Measurements from ENCODE around the gene MITF.
A peak's percentile ranks its signal among the peaks of the same experiment; 100 is the strongest.

Gene MITF

DNA sequence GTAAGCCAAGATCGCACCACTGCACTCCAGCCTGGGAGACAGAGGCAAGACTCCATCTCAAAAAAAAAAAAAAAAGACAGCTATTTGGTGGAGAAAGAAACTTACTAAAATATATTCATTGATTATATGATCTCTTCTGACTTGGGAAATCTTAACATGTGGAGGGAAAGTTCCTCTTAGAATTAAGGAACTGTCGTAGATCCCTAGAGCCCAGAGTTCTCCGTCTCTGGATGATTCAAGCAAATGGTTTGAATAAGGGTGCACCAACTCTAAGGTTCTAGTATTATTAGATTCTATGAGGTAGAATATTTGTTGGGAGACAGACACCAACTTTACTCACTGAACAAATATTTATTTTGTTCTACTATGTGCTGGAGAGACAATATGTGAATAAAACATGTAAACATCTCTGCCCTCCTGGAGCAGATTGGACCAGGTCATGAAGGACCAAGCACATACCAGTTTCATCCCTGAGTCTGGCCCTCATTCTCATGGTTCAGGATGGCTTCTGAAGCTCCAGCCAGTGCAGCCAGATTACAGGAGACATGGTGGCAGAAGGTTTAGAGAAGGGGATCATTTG, 129.7 kb downstream of the MITF start:
- DNase-seq: no peak

DNA sequence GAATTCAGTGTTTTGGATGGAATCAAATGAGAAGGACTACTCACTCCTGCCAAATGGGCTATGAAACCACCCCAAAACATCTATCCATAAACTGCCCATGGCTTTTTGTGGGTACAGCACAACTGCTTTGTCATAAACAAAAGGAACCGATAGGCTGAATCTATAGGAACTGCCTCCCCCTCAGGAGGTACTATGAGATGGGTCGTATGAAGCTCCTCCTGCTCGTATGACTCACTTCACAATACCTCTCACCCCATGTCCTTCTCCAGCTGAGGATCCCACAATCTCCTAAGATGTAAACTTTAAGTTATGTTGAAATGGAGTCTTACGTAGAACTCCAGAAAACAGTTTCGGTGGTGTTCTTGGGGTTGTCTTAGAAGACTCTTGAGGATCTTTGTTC, 130.4 kb downstream of the MITF start:
- no peak for DNase-seq

GRCh38 chr3:69871251-69871650, 132.0 kb downstream of the MITF start:
- DNase-seq: no peak

- DNase-seq: no peak
Observed at GRCh38 chr3:69871868-69872267, 132.6 kb downstream of the MITF start.

DNA sequence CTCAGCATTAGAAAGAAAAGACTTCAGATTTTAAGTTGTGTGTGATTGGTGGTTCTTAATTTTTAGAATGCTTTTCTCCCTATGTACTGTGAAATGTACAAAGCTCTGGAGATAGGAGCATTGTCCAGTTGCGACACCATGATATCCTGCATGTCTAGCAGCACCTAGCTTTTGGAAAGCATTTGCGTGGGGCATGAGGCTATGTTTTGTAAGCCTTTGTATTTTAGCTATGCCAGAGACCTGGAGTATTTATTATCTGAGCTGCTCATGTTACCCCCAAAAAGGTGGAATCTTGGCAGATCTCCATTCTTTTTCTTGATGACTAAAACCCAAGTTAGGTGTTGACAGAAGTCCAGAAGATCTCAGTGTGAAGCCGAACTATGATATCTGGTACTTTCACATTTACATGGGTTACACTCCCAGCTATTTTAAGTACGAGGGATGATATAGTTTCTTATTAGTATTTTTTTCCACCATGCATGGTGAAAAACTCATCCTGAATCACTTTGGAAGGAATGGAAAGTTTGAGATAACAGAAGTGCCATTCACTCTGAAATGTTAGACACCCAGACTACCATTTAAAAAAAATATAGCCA, 133.6 kb downstream of the MITF start:
- DNase-seq: no peak

GRCh38 chr3:69876073-69876472, 136.8 kb downstream of the MITF start:
- DNase-seq: no peak

GRCh38 chr3:69878254-69878653, 139.0 kb downstream of the MITF start:
- no peak for DNase-seq

DNA sequence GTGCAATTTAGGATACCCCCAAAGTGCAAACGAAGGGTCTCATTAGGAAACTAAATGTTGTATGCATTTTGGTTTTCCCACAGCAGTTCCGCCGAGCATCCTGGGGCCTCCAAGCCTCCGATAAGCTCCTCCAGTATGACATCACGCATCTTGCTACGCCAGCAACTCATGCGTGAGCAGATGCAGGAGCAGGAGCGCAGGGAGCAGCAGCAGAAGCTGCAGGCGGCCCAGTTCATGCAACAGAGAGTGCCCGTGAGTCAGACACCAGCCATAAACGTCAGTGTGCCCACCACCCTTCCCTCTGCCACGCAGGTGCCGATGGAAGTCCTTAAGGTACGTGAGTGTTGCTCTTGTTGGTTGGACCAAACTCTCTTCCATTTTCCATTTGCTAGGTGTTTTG, 139.8 kb downstream of the MITF start:
- DNase-seq: peak in 2 of 58 donors; percentile 1 to 5

DNA sequence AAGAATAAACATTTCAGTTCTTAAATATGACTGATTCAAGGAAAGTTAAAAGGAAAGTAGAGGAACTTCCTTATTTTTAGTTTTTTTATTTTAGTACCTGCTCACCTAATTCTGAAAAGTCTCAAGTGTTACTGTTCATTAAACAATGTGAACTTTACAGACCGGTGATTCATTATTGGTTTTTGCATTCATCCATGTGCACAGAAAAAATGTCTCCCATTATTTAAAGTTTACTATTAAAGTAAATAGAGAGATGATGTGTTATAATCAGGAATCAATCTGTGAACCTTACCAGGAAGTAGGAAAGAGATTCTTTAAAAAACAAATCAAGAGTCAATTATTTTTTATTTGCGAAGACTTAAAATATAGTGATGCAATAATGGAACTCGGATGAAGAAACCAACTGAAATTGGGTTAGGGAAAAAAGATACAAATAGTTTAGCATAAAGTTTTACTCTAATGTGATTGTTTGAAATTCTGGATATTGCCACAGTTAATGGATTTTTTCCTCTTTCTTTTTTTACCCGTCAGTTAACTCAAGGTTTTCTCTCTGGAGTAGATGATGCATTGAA, 140.9 kb downstream of the MITF start:
- DNase-seq: no peak

- no peak for DNase-seq
Observed at GRCh38 chr3:69881051-69881450, 141.8 kb downstream of the MITF start.

GRCh38 chr3:69881756-69882428, 142.6 kb downstream of the MITF start:
- no peak for DNase-seq

DNA sequence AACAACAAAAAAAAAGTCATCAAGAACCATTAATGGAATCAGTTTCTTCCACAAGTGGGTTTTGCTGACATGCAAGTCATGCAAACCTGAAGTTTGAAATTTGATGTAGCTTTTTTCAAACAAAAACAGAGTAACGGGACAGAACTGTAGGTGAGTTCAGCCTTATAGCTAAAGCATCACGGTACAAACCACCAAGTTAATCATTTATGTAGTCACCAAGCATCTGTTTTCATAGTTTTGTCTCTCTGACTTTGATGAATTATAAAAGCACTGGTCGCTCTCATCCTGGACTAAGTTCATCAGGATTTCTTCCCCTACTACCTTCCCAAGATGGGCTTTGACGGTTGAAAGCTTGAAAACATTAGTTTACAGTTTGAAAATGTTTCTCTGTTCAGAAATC, 143.3 kb downstream of the MITF start:
- no peak for DNase-seq

- peak in 15 of 58 donors; percentile 1 to 47 (median 8) for DNase-seq
Observed at GRCh38 chr3:69888040-69888942, 149.0 kb downstream of the MITF start.

DNA sequence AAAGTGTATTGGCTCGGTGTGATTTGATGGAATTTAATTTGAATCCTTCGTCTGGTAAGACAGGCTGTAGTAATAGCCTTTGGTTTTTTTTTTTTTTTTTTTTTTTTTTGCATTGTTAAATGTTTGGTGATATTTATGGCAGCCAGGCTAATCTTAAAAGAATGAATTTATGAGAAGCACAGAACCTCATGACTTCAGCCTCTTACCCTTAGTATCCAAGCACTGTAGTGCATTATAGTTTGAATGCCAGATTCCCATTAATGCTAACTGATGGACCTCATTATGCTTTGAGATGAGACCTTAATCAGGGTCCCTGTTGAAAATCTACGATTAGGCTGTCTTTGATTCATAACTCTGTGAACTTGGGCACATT, 149.7 kb downstream of the MITF start:
- no peak for DNase-seq

DNA sequence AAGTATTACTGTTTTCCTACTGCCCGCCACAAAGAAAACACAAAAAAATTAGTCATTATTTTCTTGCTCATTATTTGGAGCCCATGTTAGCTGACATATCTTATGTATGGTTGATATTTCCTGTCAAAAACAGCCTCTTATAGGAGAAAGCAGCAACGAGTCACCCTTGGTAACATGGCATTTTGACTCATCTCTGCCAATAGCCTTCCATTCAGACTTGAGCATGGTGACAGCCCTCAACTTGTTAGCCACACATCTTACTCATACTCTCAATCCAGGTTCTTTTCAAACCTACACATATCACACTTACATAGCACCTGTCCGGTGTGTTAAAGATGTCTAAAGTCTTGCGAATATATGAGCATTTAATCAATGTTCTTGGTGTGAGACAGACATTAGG, 150.8 kb downstream of the MITF start:
- no peak for DNase-seq

GRCh38 chr3:69890691-69891090, 151.4 kb downstream of the MITF start:
- DNase-seq: no peak

DNA sequence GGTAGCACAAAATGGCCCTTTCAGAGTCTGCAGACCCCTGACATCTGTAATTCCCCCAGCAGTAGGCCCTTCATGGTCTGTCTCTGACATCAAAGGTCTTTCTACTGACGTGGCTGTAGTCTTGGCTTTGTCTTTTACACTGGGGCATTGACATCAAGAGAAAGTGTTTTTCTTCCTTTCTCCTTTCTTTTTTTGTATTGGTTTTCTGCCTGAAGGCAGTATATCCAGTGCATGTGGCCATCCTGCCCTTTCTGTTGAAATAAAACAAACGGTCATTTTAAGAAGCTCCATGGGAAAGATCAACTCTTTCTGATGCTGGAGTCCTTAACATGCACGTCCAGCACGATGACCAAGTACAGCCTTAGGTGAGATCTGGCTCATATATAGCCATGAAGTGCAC, 153.4 kb downstream of the MITF start:
- DNase-seq: no peak

GRCh38 chr3:69893274-69893673, 154.0 kb downstream of the MITF start:
- DNase-seq: no peak

GRCh38 chr3:69896095-69896494, 156.8 kb downstream of the MITF start:
- DNase-seq: no peak

DNA sequence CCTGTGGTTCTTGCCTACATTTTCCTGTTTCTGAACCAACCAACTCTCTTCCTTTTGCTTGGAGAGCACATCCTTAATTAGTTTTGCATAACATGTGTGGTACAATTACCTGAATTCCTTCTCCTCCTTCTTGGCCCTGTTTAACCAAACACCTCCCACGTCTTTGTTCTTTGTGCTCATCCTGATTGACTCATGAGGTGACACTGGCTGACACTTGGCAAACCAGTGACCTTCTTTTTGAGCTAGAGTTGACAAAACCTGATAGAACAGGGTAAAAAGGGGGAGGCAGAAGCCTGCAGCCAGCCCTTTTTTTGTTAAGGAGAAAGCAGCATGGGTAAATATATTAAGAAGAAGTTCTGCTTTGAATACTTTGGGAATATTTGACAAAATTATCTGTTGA, 161.1 kb downstream of the MITF start:
- no peak for DNase-seq

- DNase-seq: no peak
Observed at GRCh38 chr3:69901802-69902201, 162.5 kb downstream of the MITF start.

GRCh38 chr3:69902386-69902785, 163.1 kb downstream of the MITF start:
- DNase-seq: no peak

All from anterior cingulate cortex (tissue), 58 donors.